ENCODE data around the gene TRUB1. TPM values are rescaled to one million over a fixed set of nuclear protein-coding genes. Genes with fewer than 3 reads are reported as not detected.
"Not testable (repeated sequence)": the region's sequence is repeated elsewhere in the genome, so short reads cannot be mapped to it uniquely, and the experiment has no call there.

Gene TRUB1
- total RNA-seq, 1 experiment from 2014 or later = 56.1 TPM

GRCh38 chr10:114917927-114918672 is 19.9 kb upstream of the TRUB1 start:
- peak; percentile 99 for DNase-seq (ENCODE audit: low read depth)
- in situ Hi-C loops (cut with HindIII; ENCODE audit: low pct_unique_long_range_greater_than_20kb, low sequenced_read_pairs) = no loop called here

- in situ Hi-C loops (cut with HindIII; ENCODE audit: low pct_unique_long_range_greater_than_20kb, low sequenced_read_pairs) = no loop called here
- no peak for DNase-seq (ENCODE audit: low read depth)
Measured at GRCh38 chr10:114920459-114920858, 17.5 kb upstream of the TRUB1 start.

GRCh38 chr10:114922003-114922402 is 16.0 kb upstream of the TRUB1 start:
- DNase-seq (ENCODE audit: low read depth) = no peak
- in situ Hi-C loops (cut with HindIII; ENCODE audit: low pct_unique_long_range_greater_than_20kb, low sequenced_read_pairs) = no loop called here

GRCh38 chr10:114923551-114923950 is 14.4 kb upstream of the TRUB1 start:
- no peak for DNase-seq (ENCODE audit: low read depth)
- in situ Hi-C loops (cut with HindIII; ENCODE audit: low pct_unique_long_range_greater_than_20kb, low sequenced_read_pairs) = no loop called here

GRCh38 chr10:114925587-114926586 is 12.1 kb upstream of the TRUB1 start:
- DNase-seq (ENCODE audit: low read depth) = peak; percentile 95
- in situ Hi-C loops (cut with HindIII; ENCODE audit: low pct_unique_long_range_greater_than_20kb, low sequenced_read_pairs) = no loop called here

- in situ Hi-C loops (cut with HindIII; ENCODE audit: low pct_unique_long_range_greater_than_20kb, low sequenced_read_pairs) = no loop called here
- DNase-seq (ENCODE audit: low read depth) = no peak
Measured at GRCh38 chr10:114928818-114929217, 9.2 kb upstream of the TRUB1 start.

GRCh38 chr10:114930320-114930719 is 7.7 kb upstream of the TRUB1 start:
- no peak for DNase-seq (ENCODE audit: low read depth)
- in situ Hi-C loops (cut with HindIII; ENCODE audit: low pct_unique_long_range_greater_than_20kb, low sequenced_read_pairs) = no loop called here

GRCh38 chr10:114931072-114931679 is 6.8 kb upstream of the TRUB1 start:
- in situ Hi-C loops (cut with HindIII; ENCODE audit: low pct_unique_long_range_greater_than_20kb, low sequenced_read_pairs) = no loop called here
- peak; percentile 79 for DNase-seq (ENCODE audit: low read depth)

GRCh38 chr10:114932225-114932624 is 5.8 kb upstream of the TRUB1 start:
- DNase-seq (ENCODE audit: low read depth) = no peak
- in situ Hi-C loops (cut with HindIII; ENCODE audit: low pct_unique_long_range_greater_than_20kb, low sequenced_read_pairs) = no loop called here

- in situ Hi-C loops (cut with HindIII; ENCODE audit: low pct_unique_long_range_greater_than_20kb, low sequenced_read_pairs) = no loop called here
- DNase-seq (ENCODE audit: low read depth) = no peak
Measured at GRCh38 chr10:114932945-114933344, 5.0 kb upstream of the TRUB1 start.

GRCh38 chr10:114933588-114933987 is 4.4 kb upstream of the TRUB1 start:
- no peak for DNase-seq (ENCODE audit: low read depth)

GRCh38 chr10:114933995-114934394 is 4.0 kb upstream of the TRUB1 start:
- DNase-seq (ENCODE audit: low read depth); in situ Hi-C loops (cut with HindIII; ENCODE audit: low pct_unique_long_range_greater_than_20kb, low sequenced_read_pairs): not testable (repeated sequence)

More at GRCh38 chr10:114933588-114933987, 4.4 kb upstream of the TRUB1 start:
- in situ Hi-C loops (cut with HindIII; ENCODE audit: low pct_unique_long_range_greater_than_20kb, low sequenced_read_pairs) = no loop called here

GRCh38 chr10:114938856-114939193 is 830 bp downstream of the TRUB1 start:
- no peak for DNase-seq (ENCODE audit: low read depth)
- in situ Hi-C loops (cut with HindIII; ENCODE audit: low pct_unique_long_range_greater_than_20kb, low sequenced_read_pairs) = no loop called here

- DNase-seq (ENCODE audit: low read depth) = no peak
- in situ Hi-C loops (cut with HindIII; ENCODE audit: low pct_unique_long_range_greater_than_20kb, low sequenced_read_pairs) = no loop called here
Measured at GRCh38 chr10:114940735-114941134, 2.7 kb downstream of the TRUB1 start.

- DNase-seq (ENCODE audit: low read depth) = no peak
- in situ Hi-C loops (cut with HindIII; ENCODE audit: low pct_unique_long_range_greater_than_20kb, low sequenced_read_pairs) = no loop called here
Measured at GRCh38 chr10:114943000-114943399, 5.0 kb downstream of the TRUB1 start.

- no peak for DNase-seq (ENCODE audit: low read depth)
- in situ Hi-C loops (cut with HindIII; ENCODE audit: low pct_unique_long_range_greater_than_20kb, low sequenced_read_pairs) = no loop called here
Measured at GRCh38 chr10:114953047-114953446, 15.1 kb downstream of the TRUB1 start.

GRCh38 chr10:114955984-114956383 is 18.0 kb downstream of the TRUB1 start:
- DNase-seq (ENCODE audit: low read depth) = no peak
- in situ Hi-C loops (cut with HindIII; ENCODE audit: low pct_unique_long_range_greater_than_20kb, low sequenced_read_pairs) = no loop called here

- in situ Hi-C loops (cut with HindIII; ENCODE audit: low pct_unique_long_range_greater_than_20kb, low sequenced_read_pairs) = no loop called here
- no peak for DNase-seq (ENCODE audit: low read depth)
Measured at GRCh38 chr10:114956466-114956865, 18.5 kb downstream of the TRUB1 start.

- DNase-seq (ENCODE audit: low read depth) = no peak
- in situ Hi-C loops (cut with HindIII; ENCODE audit: low pct_unique_long_range_greater_than_20kb, low sequenced_read_pairs) = no loop called here
Measured at GRCh38 chr10:114957122-114957521, 19.1 kb downstream of the TRUB1 start.
